Stimulated activated CD8-positive, alpha-beta memory T cell treated with anti-CD3 and anti-CD28 coated beads, Interleukin-15, amount 100 ng/mL, for 4 hours (primary cell): ENCODE results near the gene PRSS16.
"Not testable (repeated sequence)": the region's sequence is repeated elsewhere in the genome, so short reads cannot be mapped to it uniquely, and the experiment has no call there.

Experiments used
- DNase-seq, 2 donors: peaks; one replicate each; pipeline ENCODE4 v3.0.0-alpha.2; 2020; ENCODE audit warnings: low read depth in 2 of 2

Gene PRSS16, protein sequence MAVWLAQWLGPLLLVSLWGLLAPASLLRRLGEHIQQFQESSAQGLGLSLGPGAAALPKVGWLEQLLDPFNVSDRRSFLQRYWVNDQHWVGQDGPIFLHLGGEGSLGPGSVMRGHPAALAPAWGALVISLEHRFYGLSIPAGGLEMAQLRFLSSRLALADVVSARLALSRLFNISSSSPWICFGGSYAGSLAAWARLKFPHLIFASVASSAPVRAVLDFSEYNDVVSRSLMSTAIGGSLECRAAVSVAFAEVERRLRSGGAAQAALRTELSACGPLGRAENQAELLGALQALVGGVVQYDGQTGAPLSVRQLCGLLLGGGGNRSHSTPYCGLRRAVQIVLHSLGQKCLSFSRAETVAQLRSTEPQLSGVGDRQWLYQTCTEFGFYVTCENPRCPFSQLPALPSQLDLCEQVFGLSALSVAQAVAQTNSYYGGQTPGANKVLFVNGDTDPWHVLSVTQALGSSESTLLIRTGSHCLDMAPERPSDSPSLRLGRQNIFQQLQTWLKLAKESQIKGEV

DNA sequence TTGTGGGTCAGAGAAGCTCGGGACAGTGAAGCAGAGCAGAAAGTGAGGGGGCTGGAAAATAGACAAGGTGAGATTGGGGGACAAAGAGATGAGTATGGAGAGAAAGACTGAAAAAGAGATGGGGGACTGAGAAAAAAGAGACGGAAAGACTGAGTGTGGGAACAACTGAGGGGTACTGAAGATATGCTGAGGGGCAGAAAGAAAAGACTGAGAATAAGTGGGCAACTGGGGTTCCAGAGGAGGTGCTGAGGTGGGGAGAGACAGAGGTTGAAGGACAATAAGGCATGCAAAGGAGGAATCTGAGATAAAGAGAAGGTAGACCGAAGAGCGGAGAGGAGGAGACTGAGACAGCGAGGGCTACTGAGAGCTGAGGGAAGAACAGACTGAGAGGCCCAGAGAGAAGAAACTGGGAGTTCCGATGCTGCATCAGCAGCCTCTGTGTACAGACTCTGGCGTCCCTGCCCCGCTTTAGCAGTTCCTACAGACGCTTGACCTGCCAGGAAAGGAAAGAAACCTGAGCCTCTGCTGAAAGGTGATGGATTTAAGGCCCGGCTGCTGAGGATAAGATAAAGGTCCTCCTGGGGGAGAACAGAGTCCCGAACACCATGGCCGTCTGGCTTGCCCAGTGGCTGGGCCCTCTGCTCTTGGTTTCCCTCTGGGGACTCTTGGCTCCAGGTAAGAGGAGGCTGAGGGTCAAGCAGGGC lies at the start of gene PRSS16:
PRSS16 (plus strand) TSS at position 569 of the 704 bp plus-strand sequence; CDS start at position 606, 37 bp downstream.
- no peak for DNase-seq

DNA sequence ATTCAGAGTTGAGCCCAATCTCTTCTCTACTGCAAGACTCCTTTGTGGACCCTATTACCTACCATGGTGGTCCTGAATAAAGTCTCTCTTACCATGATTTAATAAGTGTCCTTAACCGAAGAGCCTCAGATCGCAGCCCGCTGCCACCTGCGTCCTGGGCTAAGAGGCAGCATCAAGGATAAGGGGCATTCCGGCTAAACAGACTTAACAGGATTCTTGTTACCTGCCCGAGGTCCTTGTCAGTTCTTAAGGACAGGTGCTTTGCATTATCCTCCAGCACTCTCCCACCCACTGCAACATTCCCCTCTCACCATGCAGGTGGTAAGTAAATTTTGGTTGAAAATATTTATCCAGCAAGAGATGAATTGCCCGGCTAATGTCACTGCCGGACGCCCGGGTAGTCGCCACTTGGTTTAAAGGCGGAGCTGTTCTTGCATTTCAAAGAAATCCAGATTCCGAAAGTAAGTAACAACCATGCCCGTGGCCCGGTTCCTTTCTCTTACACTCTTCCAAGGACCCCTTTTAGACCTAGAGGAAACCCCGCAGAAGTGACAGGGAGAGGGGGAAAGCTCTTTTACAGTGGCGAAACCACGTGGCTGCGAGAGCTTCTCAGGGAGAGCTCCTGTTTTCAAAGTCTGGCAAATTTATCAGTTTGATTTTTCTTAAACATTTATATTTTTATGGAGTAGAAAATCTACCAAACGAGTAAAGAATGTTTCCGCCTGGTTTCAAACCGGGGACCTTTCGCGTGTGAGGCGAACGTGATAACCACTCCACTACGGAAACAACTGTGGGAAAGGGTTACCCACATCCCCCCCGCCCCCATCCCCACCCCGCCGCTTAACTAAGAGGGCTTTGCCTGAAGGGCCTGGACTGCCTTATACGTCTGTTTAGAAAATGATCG lies 41.9 kb upstream of the PRSS16 start:
- DNase-seq: peak in 1 of 2 donors; percentile 23

DNA sequence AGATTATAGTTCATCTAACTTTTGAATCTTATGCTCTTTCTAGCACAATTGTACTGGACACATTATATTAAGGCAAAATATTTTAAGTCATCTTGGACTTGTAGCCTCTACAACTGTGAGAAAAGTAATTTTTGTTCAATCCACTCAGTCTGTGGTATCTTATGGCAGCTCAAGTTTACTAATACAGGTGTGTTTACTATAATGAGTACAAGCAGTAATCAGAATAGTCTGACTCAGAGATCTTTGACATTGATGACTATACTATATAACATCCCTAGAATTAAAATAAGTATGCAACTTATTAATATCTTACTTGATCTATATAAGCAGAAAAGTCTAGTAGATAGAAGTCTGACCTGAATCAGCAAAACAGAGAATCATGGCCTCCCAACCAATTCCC lies 40.7 kb upstream of the PRSS16 start:
- no peak for DNase-seq

GRCh38 chr6:27208042-27208441 lies 39.5 kb upstream of the PRSS16 start:
- no peak for DNase-seq

- DNase-seq: no peak
These were observed 38.3 kb upstream of the PRSS16 start for GRCh38 chr6:27209196-27209595.

DNA sequence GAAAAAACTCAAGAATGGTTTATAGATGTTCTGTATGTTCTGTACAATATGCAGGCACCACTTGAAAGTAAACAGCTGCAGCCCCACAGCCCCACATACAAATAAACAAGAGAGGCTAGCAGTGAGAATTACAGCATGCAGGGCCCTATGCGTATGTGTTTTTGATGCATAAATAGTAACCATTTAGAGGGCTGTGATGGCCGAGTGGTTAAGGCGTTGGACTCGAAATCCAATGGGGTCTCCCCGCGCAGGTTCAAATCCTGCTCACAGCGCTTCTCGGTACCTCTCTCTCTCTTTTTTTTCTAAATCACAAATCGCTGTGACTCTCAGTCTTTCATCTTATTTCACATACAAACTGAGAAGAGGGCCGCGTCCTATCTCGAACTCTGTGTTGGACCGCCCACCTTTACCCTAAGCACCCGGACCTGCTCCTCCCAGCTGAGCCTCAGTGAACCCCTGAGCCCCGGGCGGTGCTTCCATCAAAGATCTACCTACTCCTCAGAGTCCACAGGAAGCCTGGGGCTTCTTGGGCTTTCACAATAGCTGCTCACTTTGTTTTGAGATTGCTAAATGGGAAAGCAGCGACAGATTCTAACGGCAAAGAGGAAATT lies 37.7 kb upstream of the PRSS16 start:
- DNase-seq: no peak

DNA sequence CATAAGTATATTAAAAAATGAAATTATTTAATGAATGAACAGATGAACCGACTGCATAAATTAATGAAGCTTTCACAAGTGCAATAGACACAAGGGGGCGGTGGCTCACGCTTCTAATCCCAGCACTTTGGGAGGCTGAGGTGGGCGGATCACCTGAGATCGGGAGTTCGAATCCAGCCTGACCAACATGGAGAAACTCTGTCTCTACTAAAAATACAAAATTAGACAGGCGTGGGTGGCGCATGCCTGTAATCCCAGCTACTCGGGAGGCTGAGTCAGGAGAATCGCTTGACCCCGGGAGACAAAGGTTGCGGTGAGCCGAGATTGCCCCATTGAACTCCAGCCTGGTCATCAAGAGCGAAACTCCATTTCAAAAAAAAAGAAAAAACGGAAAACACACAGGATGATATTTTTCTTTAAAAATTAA lies 34.4 kb upstream of the PRSS16 start:
- not testable (repeated sequence) for DNase-seq

- DNase-seq: no peak
These were observed 33.9 kb upstream of the PRSS16 start for GRCh38 chr6:27213544-27214125.

- no peak for DNase-seq
These were observed 33.3 kb upstream of the PRSS16 start for GRCh38 chr6:27214126-27214601.

DNA sequence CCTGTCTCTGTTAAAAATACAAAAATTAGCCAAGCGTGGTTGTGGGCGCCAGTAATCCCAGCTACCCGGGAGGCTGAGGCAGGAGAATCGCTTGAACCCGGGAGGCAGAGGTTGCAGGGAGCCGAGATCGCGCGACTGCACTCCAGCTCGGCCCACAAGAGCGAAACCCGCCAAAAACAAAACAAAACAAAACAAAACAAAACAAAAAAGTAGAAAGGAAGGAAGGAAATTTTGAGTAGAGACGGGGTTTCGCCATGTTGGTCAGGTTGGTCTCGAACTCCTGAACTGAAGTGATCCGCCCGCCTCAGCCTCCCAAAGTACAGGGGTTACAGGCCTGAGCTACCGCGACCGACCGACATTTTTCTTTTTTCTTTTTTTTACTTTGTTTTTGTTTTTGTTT lies 30.6 kb upstream of the PRSS16 start:
- no peak for DNase-seq

DNA sequence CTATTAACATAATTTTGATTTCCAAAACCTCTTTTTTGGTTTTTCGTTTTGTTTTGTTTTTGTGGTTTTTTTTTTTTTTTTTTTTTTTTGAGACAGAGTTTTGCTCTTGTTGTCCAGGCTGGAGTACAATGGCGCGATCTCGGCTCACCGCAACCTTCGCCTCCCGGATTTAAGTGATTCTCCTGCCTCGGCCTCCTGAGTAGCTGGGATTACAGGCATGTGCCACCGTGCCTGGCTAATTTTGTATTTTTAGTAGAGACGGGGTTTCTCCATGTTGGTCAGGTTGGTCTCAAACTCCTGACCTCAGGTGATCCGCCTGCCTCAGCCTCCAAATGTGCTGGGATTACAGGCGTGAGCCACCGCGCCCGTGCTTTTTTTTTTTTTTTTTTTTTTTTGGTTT lies 24.5 kb upstream of the PRSS16 start:
- DNase-seq: not testable (repeated sequence)

DNA sequence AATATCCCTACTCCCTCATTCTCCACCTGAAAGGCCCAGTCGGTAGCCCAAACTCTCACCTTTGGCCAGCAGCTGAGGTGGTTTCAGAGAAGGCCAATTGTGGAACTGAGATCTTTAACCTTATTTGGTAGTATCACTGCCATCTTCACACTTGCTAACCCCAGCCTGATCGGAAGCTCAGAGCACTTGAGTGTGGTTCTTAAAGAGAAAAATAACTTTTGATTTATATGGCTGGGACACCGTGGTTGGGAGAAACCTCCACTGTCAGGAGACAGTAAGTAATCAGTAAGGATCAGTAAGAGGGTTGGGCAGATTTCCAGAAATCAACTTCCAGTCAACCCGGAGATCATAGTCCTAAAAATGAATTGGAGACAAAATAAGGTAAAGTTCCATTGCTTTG lies 22.8 kb upstream of the PRSS16 start:
- DNase-seq: no peak

DNA sequence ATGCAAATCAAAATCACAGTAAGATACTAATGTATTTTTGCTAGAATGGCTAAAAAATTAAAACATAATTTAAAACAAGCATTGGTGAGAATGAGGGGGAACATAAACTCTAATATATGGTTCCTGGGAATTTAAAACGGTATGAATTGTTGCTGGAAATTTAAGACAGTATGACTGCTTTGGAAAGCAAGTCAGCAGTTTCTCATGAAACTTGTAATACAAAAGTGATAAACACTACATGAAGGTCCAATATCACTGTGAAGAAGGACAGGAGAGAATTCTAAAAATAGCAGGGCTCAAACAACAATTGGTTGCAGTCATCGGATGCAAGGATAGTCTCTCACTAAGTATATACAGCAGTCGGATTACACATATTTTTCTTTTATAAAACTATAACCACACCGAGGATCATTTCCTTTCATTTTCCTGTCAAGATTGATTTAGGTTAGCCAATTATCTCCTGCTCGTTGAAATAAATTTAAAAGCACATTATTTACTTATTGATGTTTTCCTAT lies 18.5 kb upstream of the PRSS16 start:
- DNase-seq: no peak

DNA sequence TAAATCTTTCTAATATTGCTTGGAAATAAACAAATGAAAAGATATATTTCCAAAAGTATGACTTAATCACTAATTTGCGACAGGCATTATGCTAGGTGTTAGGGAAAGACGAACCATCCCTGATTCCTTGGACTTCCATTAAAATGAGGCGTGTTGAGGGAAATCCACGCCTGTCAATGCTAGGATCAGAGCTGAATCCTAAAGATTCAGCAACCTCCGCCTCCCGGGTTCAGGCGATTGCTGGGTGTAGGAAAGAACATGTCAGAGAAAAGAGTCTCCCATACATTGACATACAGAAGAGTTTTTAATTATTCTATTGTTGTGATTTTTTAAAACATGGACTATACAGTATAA lies 16.8 kb upstream of the PRSS16 start:
- no peak for DNase-seq

GRCh38 chr6:27234576-27234975 lies 12.9 kb upstream of the PRSS16 start:
- no peak for DNase-seq

DNA sequence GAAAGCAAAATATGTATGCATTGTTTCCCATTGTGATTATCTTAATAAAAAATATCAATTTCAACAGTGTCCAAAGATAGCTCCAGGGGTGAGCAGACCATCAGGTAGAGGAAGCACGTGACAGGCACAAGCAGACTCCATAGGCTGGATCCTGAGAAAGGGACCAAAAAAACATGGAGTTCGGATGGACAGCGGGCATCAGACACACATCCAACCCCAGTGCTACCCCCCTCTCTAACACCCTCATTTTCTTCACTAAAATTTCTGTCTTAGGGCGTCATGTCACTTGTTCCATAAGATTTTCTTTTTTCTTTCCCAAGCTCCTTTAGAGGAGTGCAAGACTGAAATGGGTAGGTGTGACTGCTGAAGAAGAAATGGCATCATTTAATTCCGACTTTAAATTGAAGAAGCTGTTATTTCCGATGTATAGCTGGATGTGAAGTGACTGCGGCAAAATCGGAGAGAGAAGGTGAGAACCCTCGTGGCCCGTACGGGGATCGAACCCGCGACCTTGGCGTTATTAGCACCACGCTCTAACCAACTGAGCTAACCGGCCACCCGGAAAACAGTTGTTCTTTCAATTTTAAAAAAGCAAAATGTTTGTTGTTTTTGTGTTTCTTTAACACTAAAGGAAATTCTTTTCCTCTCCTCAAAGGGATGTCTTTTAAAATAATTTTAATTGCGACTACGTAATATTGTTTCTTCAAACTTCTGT lies 10.3 kb upstream of the PRSS16 start:
- DNase-seq: no peak

DNA sequence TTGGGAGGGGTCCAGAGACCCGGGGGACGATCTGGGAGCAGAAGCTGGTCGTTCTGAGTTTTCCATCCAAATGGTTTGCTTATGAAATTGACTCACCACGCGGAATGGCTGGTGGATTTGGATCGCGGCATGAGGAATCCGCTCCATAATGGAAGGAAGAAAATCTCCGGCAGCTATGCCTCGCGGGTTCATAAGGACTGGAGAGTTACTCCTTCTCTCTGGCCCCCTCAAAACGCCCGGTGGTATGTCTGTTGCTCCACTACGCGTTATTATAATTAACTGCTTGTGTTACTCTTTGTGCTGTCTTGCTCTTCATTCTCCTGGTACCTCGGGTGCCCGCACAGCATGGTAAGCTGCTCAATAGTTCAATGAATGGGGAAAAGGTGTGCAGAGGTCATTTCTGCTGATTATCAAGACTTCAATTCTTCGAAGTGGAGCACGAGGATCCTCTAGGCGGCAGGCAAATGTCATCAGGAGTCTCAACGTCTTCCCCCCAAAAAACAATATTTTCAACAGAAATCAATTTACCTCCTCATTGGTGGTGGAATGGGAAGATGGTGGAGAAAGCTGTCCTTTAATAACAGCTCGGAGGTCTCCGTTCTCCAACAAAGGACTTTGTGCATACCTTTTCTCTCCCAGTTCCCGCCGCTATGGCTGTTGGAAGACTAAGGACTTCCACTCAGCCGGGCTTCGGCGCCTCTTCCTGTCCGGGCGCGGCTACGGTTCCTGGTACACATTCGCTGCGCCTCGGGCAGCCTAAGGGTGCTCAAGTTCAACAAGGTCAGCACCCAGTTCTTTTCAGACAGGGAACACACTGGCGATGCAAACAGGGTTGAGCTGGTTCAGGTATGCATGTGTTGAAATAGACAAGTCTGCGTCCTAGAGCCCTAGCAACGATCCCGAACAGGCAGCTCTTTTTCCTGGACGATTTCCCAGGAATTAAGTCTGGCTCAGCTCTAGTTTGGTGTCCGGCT lies 9.2 kb upstream of the PRSS16 start:
- DNase-seq: no peak

DNA sequence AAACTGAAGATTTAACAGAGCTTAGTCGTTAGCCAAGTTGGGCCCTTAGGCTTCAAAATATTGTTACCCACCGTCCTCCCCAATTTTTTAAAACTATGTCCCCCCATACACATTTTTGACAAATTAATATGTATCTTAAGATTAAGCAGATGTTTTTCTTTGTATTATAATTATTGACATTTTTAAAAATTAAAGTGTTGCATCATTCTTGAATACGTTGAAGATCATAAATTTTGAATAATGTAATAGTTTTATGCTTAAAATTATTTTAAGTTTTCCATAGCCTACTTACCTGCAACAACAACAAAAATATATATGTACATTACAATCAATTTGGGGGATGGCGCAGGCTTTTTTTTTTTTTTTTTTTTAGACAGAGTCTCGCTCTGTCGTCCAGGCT lies 8.2 kb upstream of the PRSS16 start:
- DNase-seq: no peak

- DNase-seq: no peak
These were observed 6.1 kb upstream of the PRSS16 start for GRCh38 chr6:27241443-27241842.
